T47D (cell line): ENCODE measurements around the gene CEP85.

Experiments
- DNase-seq, 2 experiments: peaks; one replicate each; pipeline versions ENCODE4 v3.0.0 to v3.0.0-alpha.2; 2011 to 2012; ENCODE audit warnings: low read depth in 1 of 2, low spot score in 1 of 2
- JUND ChIP-seq: IDR thresholded peaks from 2 replicates; pipeline ENCODE4 v1.6.1; 2012; ENCODE audit warnings: low read depth
- in situ Hi-C: cut with HindIII; loops from 2 replicates; pipeline ENCODE4 v1.10.0; 2016; ENCODE audit warnings: low sequenced_read_pairs, low pct_unique_long_range_greater_than_20kb

Gene CEP85

DNA sequence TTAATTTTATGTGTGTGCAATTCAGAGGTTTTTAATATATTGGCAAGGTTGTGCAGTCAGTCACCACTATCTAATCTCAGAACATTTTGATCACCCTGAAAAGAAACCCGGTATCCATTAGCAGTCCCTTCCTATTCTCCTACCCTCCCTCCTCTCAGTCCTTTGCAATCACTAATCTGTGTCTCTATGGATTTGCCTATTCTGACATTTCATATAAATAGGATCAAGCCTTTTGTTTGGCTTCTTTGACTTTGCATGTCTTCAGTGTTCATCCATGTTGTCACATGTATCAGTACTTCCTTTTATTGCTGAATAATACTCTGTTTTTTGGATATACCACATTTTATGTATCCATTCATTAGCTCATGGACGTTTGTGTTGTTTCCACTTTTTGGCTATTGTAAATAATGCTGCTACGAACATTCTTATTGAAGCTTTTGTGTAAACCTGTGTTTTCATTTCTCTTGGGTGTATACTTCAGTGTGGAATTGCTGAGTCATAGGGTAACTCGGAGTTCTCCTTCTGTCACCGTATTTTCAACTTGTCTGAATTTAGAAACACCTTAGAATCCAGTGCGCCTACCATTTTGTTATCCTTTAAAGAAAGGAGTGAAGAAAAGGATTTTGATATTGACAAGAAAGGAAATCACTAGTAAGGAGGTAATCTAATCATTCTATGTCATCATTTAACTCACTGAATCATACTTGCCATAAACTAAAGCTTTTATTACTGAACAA is 3.4 kb downstream of the CEP85 start:
- TF ChIP-seq JUND, result no peak
- in situ Hi-C loops, result no loop called here
- peak in 1 of 2 experiments; percentile 27 for DNase-seq

GRCh38 chr1:26239936-26240335 is 5.9 kb downstream of the CEP85 start:
- no peak for TF ChIP-seq JUND
- DNase-seq, result no peak
- in situ Hi-C loops, result no loop called here

- TF ChIP-seq JUND, result no peak
- DNase-seq, result no peak
- in situ Hi-C loops, result no loop called here
Observed at GRCh38 chr1:26252718-26253117, 18.7 kb downstream of the CEP85 start.

GRCh38 chr1:26254404-26254803 is 20.4 kb downstream of the CEP85 start:
- no peak for DNase-seq
- in situ Hi-C loops, result no loop called here
- no peak for TF ChIP-seq JUND

- no peak for DNase-seq
- no peak for TF ChIP-seq JUND
- in situ Hi-C loops, result no loop called here
Observed at GRCh38 chr1:26257222-26257621, 23.2 kb downstream of the CEP85 start.

DNA sequence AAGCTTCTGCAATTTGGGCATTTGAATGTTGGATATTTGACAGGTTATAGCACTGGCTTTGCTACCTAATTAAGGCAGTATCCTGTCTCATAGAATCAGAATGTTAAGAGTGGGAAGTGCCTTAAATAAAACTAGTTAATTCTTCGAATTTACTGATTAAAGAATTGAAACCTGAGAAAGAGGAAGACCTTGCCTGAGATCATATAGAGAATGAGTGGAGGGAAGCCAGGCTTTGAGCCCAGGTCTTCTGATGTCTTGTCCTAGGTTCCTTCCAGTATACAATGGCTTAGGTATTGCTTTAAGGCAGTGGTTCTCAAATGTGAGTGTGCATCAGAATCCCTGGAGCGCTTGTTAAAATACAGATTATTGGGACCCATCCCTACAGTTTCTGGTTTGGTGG is 25.0 kb downstream of the CEP85 start:
- no peak for TF ChIP-seq JUND
- in situ Hi-C loops, result no loop called here
- DNase-seq, result no peak

- no peak for TF ChIP-seq JUND
- DNase-seq, result no peak
- in situ Hi-C loops, result no loop called here
Observed at GRCh38 chr1:26259578-26259977, 25.6 kb downstream of the CEP85 start.

DNA sequence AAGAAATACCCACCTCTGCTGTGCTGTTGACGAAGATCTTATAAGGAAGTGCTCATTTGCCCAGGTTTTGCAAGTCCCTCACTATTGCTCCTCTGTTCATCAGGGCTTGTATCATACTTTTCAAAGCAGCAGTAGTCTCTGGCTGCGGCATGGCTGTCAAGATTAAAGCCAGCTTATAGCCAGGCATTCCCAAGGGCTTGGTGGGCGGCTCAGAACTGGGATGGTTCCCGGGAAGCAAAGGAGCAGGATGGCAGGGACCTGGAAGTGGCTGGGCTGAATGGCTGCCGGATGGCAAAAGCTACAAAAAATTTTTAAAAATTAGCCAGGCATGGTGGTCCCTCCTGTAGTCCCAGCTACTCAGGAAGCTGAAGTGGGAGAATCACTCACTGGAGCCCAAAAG is 29.2 kb downstream of the CEP85 start:
- DNase-seq, result no peak
- no peak for TF ChIP-seq JUND
- in situ Hi-C loops, result no loop called here

DNA sequence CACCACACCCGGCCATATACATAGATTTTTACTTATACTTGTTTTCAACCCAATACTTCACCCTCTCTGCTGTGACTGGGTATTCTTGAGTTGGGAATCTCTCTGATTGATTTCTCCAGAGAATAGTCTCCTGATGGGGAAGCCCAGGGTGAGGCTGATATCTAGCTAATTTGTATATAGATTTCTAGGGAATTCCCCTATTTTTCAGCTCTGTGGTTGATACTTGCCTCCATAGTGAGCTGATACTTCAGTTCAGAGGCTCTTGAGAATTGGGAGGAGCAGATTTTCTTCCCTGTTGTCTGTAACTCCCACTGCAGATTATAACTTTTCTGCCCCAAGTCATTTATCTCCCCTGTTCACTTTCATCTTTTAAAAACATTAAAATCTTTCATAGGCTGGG is 31.4 kb downstream of the CEP85 start:
- no peak for TF ChIP-seq JUND
- DNase-seq, result no peak
- in situ Hi-C loops, result no loop called here

- no peak for TF ChIP-seq JUND
- in situ Hi-C loops, result no loop called here
- DNase-seq, result no peak
Observed at GRCh38 chr1:26268290-26269197, 34.5 kb downstream of the CEP85 start.

- DNase-seq, result no peak
- in situ Hi-C loops, result no loop called here
Observed at GRCh38 chr1:26269198-26269550, 35.2 kb downstream of the CEP85 start.

DNA sequence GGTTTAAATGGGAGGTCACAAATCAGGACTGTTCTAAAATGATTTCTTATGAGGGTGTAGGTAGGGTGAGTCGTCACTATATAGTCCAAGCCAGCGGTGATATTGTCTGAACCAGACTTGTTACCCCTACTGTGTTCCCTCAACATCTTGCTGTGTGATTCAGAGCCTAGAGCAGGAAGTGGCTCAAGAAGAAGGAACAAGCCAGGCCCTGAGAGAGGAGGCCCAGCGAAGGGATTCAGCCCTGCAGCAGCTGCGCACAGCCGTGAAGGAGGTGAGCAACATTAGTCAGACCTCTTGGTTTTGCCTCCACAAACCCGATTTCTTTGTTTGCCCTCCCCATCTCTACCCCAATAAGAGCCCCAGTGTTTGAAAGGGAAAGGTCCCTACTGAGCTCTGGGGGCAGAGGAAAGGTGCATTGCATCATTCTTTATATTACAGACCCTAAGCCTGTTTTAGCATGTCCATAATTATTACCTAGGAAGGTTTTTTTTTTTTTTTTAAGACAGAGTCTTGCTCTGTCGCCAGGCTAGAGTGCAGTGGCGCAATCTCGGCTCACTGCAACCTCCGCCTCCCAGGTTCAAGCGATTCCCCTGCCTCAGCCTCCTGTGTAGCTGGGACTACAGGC is 40.9 kb downstream of the CEP85 start:
- DNase-seq, result no peak

More at GRCh38 chr1:26269198-26269550, 35.2 kb downstream of the CEP85 start:
- TF ChIP-seq JUND, result no peak

More for the DNA sequence above, 40.9 kb downstream of the CEP85 start:
- no peak for TF ChIP-seq JUND
- in situ Hi-C loops, result no loop called here
